Ishikawa (cell line): ENCODE measurements around the gene PCDHB5.

Experiments used
- CEBPB ChIP-seq: IDR thresholded peaks from 2 replicates; pipeline ENCODE4 v1.6.1; 2012
- CREB1 ChIP-seq: IDR thresholded peaks from 2 replicates; pipeline ENCODE4 v1.6.1; 2012; ENCODE audit warnings: low read depth
- EGR1 ChIP-seq: IDR thresholded peaks from 2 replicates; pipeline ENCODE4 v1.6.1; 2012
- EP300 ChIP-seq: IDR thresholded peaks from 2 replicates; pipeline ENCODE4 v1.6.1; 2012; ENCODE audit warnings: borderline replicate concordance
- FOXM1 ChIP-seq: IDR thresholded peaks from 2 replicates; pipeline ENCODE4 v1.6.1; 2012; ENCODE audit warnings: low read depth, borderline replicate concordance
- NFIC ChIP-seq: IDR thresholded peaks from 2 replicates; pipeline ENCODE4 v1.6.1; 2012
- RAD21 ChIP-seq: IDR thresholded peaks from 2 replicates; pipeline ENCODE4 v1.6.1; 2012; ENCODE audit warnings: low read depth
- REST ChIP-seq: IDR thresholded peaks from 2 replicates; pipeline ENCODE4 v1.6.1; 2012; ENCODE audit warnings: low read depth, mild to moderate bottlenecking
- TAF1 ChIP-seq: IDR thresholded peaks from 2 replicates; pipeline ENCODE4 v1.6.1; 2012; ENCODE audit warnings: low read depth, mild to moderate bottlenecking
- TCF12 ChIP-seq: IDR thresholded peaks from 2 replicates; pipeline ENCODE4 v1.6.1; 2012; ENCODE audit warnings: low read depth
- TEAD4 ChIP-seq: IDR thresholded peaks from 2 replicates; pipeline ENCODE4 v1.6.1; 2012
- YY1 ChIP-seq: IDR thresholded peaks from 2 replicates; pipeline ENCODE4 v1.6.1; 2012; ENCODE audit warnings: low read depth
- ZBTB7A ChIP-seq: IDR thresholded peaks from 2 replicates; pipeline ENCODE4 v1.6.1; 2012; ENCODE audit warnings: low read depth
- TF ChIP-seq, protein P1 (sequence below): IDR thresholded peaks from 2 replicates; pipeline ENCODE4 v1.6.1; 2012
- TF ChIP-seq, protein P2 (sequence below): IDR thresholded peaks from 2 replicates; pipeline ENCODE4 v1.6.1; 2012

The PCDHB5 gene

GRCh38 chr5:141105350-141105749, 29.7 kb upstream of the PCDHB5 start:
- TF ChIP-seq EGR1 (no peak), CEBPB (no peak), ZBTB7A (no peak), TEAD4 (no peak), RAD21 (no peak), TCF12 (no peak), CREB1 (no peak), FOXM1 (no peak), YY1 (no peak), NFIC (no peak)
- TF ChIP-seq, protein P1, sequence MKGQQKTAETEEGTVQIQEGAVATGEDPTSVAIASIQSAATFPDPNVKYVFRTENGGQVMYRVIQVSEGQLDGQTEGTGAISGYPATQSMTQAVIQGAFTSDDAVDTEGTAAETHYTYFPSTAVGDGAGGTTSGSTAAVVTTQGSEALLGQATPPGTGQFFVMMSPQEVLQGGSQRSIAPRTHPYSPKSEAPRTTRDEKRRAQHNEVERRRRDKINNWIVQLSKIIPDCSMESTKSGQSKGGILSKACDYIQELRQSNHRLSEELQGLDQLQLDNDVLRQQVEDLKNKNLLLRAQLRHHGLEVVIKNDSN: no peak
- TF ChIP-seq, protein P2, sequence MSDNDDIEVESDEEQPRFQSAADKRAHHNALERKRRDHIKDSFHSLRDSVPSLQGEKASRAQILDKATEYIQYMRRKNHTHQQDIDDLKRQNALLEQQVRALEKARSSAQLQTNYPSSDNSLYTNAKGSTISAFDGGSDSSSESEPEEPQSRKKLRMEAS: no peak

DNA sequence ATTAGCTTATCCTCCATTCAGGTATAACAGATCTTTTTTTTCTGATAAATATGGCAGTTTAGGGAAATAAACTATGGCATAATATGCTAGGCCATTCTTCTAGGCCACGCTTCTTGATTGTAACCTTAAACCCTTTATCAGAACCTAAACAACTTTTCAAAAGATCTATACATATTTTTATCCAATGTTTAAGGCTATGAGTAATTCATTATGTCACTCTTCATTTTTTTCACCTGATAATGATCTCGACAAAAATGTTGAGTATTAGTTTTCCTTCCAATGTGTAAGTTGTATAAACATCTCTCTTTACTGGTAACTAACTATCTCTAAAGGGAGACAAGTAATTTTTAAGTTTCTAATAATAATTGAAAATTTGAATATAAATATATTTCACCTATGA, 15.8 kb upstream of the PCDHB5 start:
- TF ChIP-seq REST: no peak

GRCh38 chr5:141121563-141121962, 13.4 kb upstream of the PCDHB5 start, which contains the start of gene PCDHB4:
PCDHB4 (plus strand) TSS chr5:141121818; CDS start chr5:141121999, 181 bp downstream.
- TF ChIP-seq ZBTB7A (no peak), EP300 (no peak), RAD21 (peak; percentile 43; the same call in 1 of the 2 replicates), EGR1 (no peak)
- TF ChIP-seq, protein P2: no peak

DNA sequence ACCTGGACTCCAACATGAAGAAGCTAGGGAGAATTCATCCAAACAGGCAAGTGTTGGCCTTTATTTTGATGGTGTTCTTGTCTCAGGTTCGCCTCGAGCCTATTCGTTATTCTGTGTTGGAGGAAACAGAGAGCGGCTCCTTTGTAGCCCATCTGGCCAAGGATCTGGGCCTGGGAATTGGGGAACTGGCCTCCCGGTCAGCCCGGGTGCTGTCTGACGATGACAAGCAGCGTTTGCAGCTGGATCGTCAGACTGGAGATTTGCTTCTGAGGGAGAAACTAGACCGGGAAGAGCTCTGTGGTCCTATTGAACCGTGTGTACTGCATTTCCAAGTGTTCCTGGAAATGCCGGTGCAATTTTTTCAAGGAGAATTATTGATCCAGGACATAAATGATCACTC, 13.0 kb upstream of the PCDHB5 start:
- TF ChIP-seq REST (no peak), TCF12 (no peak), TEAD4 (no peak), TAF1 (no peak), RAD21 (no peak), ZBTB7A (no peak)

GRCh38 chr5:141127305-141127704, 7.7 kb upstream of the PCDHB5 start:
- no peak for TF ChIP-seq TCF12
- TF ChIP-seq ZBTB7A: no peak
- TF ChIP-seq YY1: no peak
- TF ChIP-seq EP300: no peak
- no peak for TF ChIP-seq EGR1
- TF ChIP-seq NFIC: no peak
- TF ChIP-seq RAD21: no peak
- no peak for TF ChIP-seq REST
- TF ChIP-seq TEAD4: no peak
- TF ChIP-seq TAF1: no peak
- no peak for TF ChIP-seq CREB1
- TF ChIP-seq FOXM1: no peak
- TF ChIP-seq, protein P1: no peak
- no peak for TF ChIP-seq CEBPB
- TF ChIP-seq, protein P2: no peak
